ENCODE measurements around the gene ERGIC1. TPM values are rescaled to one million over a fixed set of nuclear protein-coding genes. Genes with fewer than 3 reads are reported as not detected.

ERGIC1 gene
- polyA plus RNA-seq, 1 donor: 112 TPM

GRCh38 chr5:172910828-172911627, 77.0 kb downstream of the ERGIC1 start:
- Histone ChIP-seq H3K36me3 (ENCODE audit: control insufficient read depth, insufficient read depth, low read length) (peaks cover 49% of the 10 kb centered on the region), H3K27me3 (ENCODE audit: control insufficient read depth, insufficient read depth, low read length) (no peaks in the 10 kb centered on the region), H3K27ac (ENCODE audit: low read length) (no peak overlapping the region), H3K4me3 (ENCODE audit: low read length) (no peak overlapping the region), H3K9me3 (ENCODE audit: control insufficient read depth, low read depth, low read length) (no peaks in the 10 kb centered on the region), H3K4me1 (ENCODE audit: control insufficient read depth, insufficient read depth, low read length) (no peaks in the 10 kb centered on the region)
- no peak for DNase-seq
- 100% methylated on average over 2 of the region's 9 CpGs for WGBS (ENCODE audit: insufficient coverage, low lambda C conversion rate)

- DNase-seq: no peak
- H3K27ac ChIP-seq (ENCODE audit: low read length): no peak overlapping the region
- no peak overlapping the region for H3K4me3 ChIP-seq (ENCODE audit: low read length)
- no peaks in the 10 kb centered on the region for H3K9me3 ChIP-seq (ENCODE audit: control insufficient read depth, low read depth, low read length)
- no CpG with 5 or more reads among the region's 2 CpGs for WGBS (ENCODE audit: insufficient coverage, low lambda C conversion rate)
- H3K27me3 ChIP-seq (ENCODE audit: control insufficient read depth, insufficient read depth, low read length): no peaks in the 10 kb centered on the region
- no peaks in the 10 kb centered on the region for H3K4me1 ChIP-seq (ENCODE audit: control insufficient read depth, insufficient read depth, low read length)
- H3K36me3 ChIP-seq (ENCODE audit: control insufficient read depth, insufficient read depth, low read length): peaks cover 53% of the 10 kb centered on the region
Observed at GRCh38 chr5:172911628-172911880, 77.5 kb downstream of the ERGIC1 start.

GRCh38 chr5:172911976-172912375, 77.9 kb downstream of the ERGIC1 start:
- no CpG with 5 or more reads among the region's 1 CpG for WGBS (ENCODE audit: insufficient coverage, low lambda C conversion rate)
- DNase-seq: no peak
- Histone ChIP-seq H3K4me1 (ENCODE audit: control insufficient read depth, insufficient read depth, low read length) (no peaks in the 10 kb centered on the region), H3K9me3 (ENCODE audit: control insufficient read depth, low read depth, low read length) (no peaks in the 10 kb centered on the region), H3K27ac (ENCODE audit: low read length) (no peak overlapping the region), H3K4me3 (ENCODE audit: low read length) (no peak overlapping the region), H3K27me3 (ENCODE audit: control insufficient read depth, insufficient read depth, low read length) (no peaks in the 10 kb centered on the region), H3K36me3 (ENCODE audit: control insufficient read depth, insufficient read depth, low read length) (peaks cover 53% of the 10 kb centered on the region)

- Histone ChIP-seq H3K36me3 (ENCODE audit: control insufficient read depth, insufficient read depth, low read length) (peaks cover 60% of the 10 kb centered on the region), H3K4me3 (ENCODE audit: low read length) (no peak overlapping the region), H3K27ac (ENCODE audit: low read length) (no peak overlapping the region), H3K4me1 (ENCODE audit: control insufficient read depth, insufficient read depth, low read length) (no peaks in the 10 kb centered on the region), H3K9me3 (ENCODE audit: control insufficient read depth, low read depth, low read length) (no peaks in the 10 kb centered on the region), H3K27me3 (ENCODE audit: control insufficient read depth, insufficient read depth, low read length) (no peaks in the 10 kb centered on the region)
- no peak for DNase-seq
- WGBS (ENCODE audit: insufficient coverage, low lambda C conversion rate): 100% methylated on average over 3 of the region's 11 CpGs
Observed at GRCh38 chr5:172913117-172913850, 79.2 kb downstream of the ERGIC1 start.

- Histone ChIP-seq H3K36me3 (ENCODE audit: control insufficient read depth, insufficient read depth, low read length) (peaks cover 73% of the 10 kb centered on the region), H3K27ac (ENCODE audit: low read length) (no peak overlapping the region), H3K4me1 (ENCODE audit: control insufficient read depth, insufficient read depth, low read length) (no peaks in the 10 kb centered on the region), H3K27me3 (ENCODE audit: control insufficient read depth, insufficient read depth, low read length) (no peaks in the 10 kb centered on the region), H3K4me3 (ENCODE audit: low read length) (no peak overlapping the region), H3K9me3 (ENCODE audit: control insufficient read depth, low read depth, low read length) (no peaks in the 10 kb centered on the region)
- DNase-seq: no peak
- WGBS (ENCODE audit: insufficient coverage, low lambda C conversion rate): no CpG with 5 or more reads among the region's 10 CpGs
Observed at GRCh38 chr5:172915514-172915913, 81.5 kb downstream of the ERGIC1 start.

GRCh38 chr5:172918421-172919371, 84.6 kb downstream of the ERGIC1 start:
- no peak overlapping the region for H3K27ac ChIP-seq (ENCODE audit: low read length)
- no peak for DNase-seq
- WGBS (ENCODE audit: insufficient coverage, low lambda C conversion rate): 90% methylated on average over 4 of the region's 28 CpGs
- no peaks in the 10 kb centered on the region for H3K9me3 ChIP-seq (ENCODE audit: control insufficient read depth, low read depth, low read length)
- no peaks in the 10 kb centered on the region for H3K27me3 ChIP-seq (ENCODE audit: control insufficient read depth, insufficient read depth, low read length)
- peaks cover 69% of the 10 kb centered on the region for H3K36me3 ChIP-seq (ENCODE audit: control insufficient read depth, insufficient read depth, low read length)
- no peak overlapping the region for H3K4me3 ChIP-seq (ENCODE audit: low read length)
- no peaks in the 10 kb centered on the region for H3K4me1 ChIP-seq (ENCODE audit: control insufficient read depth, insufficient read depth, low read length)

GRCh38 chr5:172919525-172920446, 85.7 kb downstream of the ERGIC1 start:
- no peak for DNase-seq
- no CpG with 5 or more reads among the region's 16 CpGs for WGBS (ENCODE audit: insufficient coverage, low lambda C conversion rate)
- Histone ChIP-seq H3K27ac (ENCODE audit: low read length) (no peak overlapping the region), H3K9me3 (ENCODE audit: control insufficient read depth, low read depth, low read length) (no peaks in the 10 kb centered on the region), H3K4me3 (ENCODE audit: low read length) (no peak overlapping the region), H3K4me1 (ENCODE audit: control insufficient read depth, insufficient read depth, low read length) (no peaks in the 10 kb centered on the region), H3K36me3 (ENCODE audit: control insufficient read depth, insufficient read depth, low read length) (peaks cover 68% of the 10 kb centered on the region), H3K27me3 (ENCODE audit: control insufficient read depth, insufficient read depth, low read length) (no peaks in the 10 kb centered on the region)

- no peak overlapping the region for H3K27ac ChIP-seq (ENCODE audit: low read length)
- WGBS (ENCODE audit: insufficient coverage, low lambda C conversion rate): no CpG with 5 or more reads among the region's 13 CpGs
- no peak overlapping the region for H3K4me3 ChIP-seq (ENCODE audit: low read length)
- DNase-seq: no peak
- H3K4me1 ChIP-seq (ENCODE audit: control insufficient read depth, insufficient read depth, low read length): no peaks in the 10 kb centered on the region
- no peaks in the 10 kb centered on the region for H3K9me3 ChIP-seq (ENCODE audit: control insufficient read depth, low read depth, low read length)
- H3K36me3 ChIP-seq (ENCODE audit: control insufficient read depth, insufficient read depth, low read length): peaks cover 62% of the 10 kb centered on the region
- H3K27me3 ChIP-seq (ENCODE audit: control insufficient read depth, insufficient read depth, low read length): no peaks in the 10 kb centered on the region
Observed at GRCh38 chr5:172920447-172920849, 86.4 kb downstream of the ERGIC1 start.

- Histone ChIP-seq H3K27me3 (ENCODE audit: control insufficient read depth, insufficient read depth, low read length) (no peaks in the 10 kb centered on the region), H3K4me3 (ENCODE audit: low read length) (no peak overlapping the region), H3K27ac (ENCODE audit: low read length) (no peak overlapping the region), H3K9me3 (ENCODE audit: control insufficient read depth, low read depth, low read length) (no peaks in the 10 kb centered on the region), H3K36me3 (ENCODE audit: control insufficient read depth, insufficient read depth, low read length) (peaks cover 61% of the 10 kb centered on the region), H3K4me1 (ENCODE audit: control insufficient read depth, insufficient read depth, low read length) (no peaks in the 10 kb centered on the region)
- WGBS (ENCODE audit: insufficient coverage, low lambda C conversion rate): no CpG with 5 or more reads among the region's 12 CpGs
- DNase-seq: no peak
Observed at GRCh38 chr5:172920995-172921394, 86.9 kb downstream of the ERGIC1 start.

Measured in large intestine (tissue), 3 donors.